HG03432 (cell line): ENCODE measurements around the gene SCO1.
"Not testable (repeated sequence)": the region's sequence is repeated elsewhere in the genome, so short reads cannot be mapped to it uniquely, and the experiment has no call there.

ENCODE experiments used
- ATAC-seq: cut with Tn5 transposase; IDR thresholded peaks from one replicate; pipeline ENCODE4 v1.9.1; 2021; ENCODE audit warnings: mild to moderate bottlenecking, moderate library complexity; ENCODE audit not compliant: unreplicated experiment

Gene SCO1

GRCh38 chr17:10697092-10698081 is at the start of gene SCO1, which contains the start of gene ADPRM:
TSS of gene SCO1 (minus strand) at chr17:10697533. CDS start at chr17:10697507, 26 bp downstream.
TSS of gene ADPRM (plus strand) at chr17:10697594. CDS start at chr17:10704927, 7,333 bp downstream.
- peak; percentile 96 for ATAC-seq

GRCh38 chr17:10745231-10745630 is 47.9 kb upstream of the SCO1 start:
- ATAC-seq: no peak

- ATAC-seq: no peak
Observed at GRCh38 chr17:10744501-10745000, 47.2 kb upstream of the SCO1 start.

GRCh38 chr17:10743316-10744009 is 46.1 kb upstream of the SCO1 start:
- no peak for ATAC-seq

- no peak for ATAC-seq
Observed at GRCh38 chr17:10742431-10742830, 45.1 kb upstream of the SCO1 start.

- ATAC-seq: no peak
Observed at GRCh38 chr17:10741416-10742135, 44.2 kb upstream of the SCO1 start.

- ATAC-seq: no peak
Observed at GRCh38 chr17:10739386-10739785, 42.1 kb upstream of the SCO1 start.

- no peak for ATAC-seq
Observed at GRCh38 chr17:10738521-10739258, 41.4 kb upstream of the SCO1 start.

- no peak for ATAC-seq
Observed at GRCh38 chr17:10737736-10738135, 40.4 kb upstream of the SCO1 start.

- ATAC-seq: no peak
Observed at GRCh38 chr17:10737168-10737622, 39.9 kb upstream of the SCO1 start.

- no peak for ATAC-seq
Observed at GRCh38 chr17:10735821-10736220, 38.5 kb upstream of the SCO1 start.

- no peak for ATAC-seq
Observed at GRCh38 chr17:10735251-10735650, 37.9 kb upstream of the SCO1 start.

- no peak for ATAC-seq
Observed at GRCh38 chr17:10733666-10734065, 36.3 kb upstream of the SCO1 start.

GRCh38 chr17:10732121-10732520 is 34.8 kb upstream of the SCO1 start:
- not testable (repeated sequence) for ATAC-seq

GRCh38 chr17:10731408-10731879 is 34.1 kb upstream of the SCO1 start:
- no peak for ATAC-seq

- not testable (repeated sequence) for ATAC-seq
Observed at GRCh38 chr17:10730247-10730646, 32.9 kb upstream of the SCO1 start.

GRCh38 chr17:10729334-10730193 is 32.2 kb upstream of the SCO1 start, which contains the start of gene TMEM220:
TSS of gene TMEM220 (minus strand) at chr17:10730023. CDS start at chr17:10729851, 172 bp downstream.
- ATAC-seq: peak; percentile 87

- ATAC-seq: no peak
Observed at GRCh38 chr17:10728331-10728892, 31.1 kb upstream of the SCO1 start.

- ATAC-seq: no peak
Observed at GRCh38 chr17:10727192-10727591, 29.9 kb upstream of the SCO1 start.
